HepG2 (cell line): ENCODE measurements around the gene DDX11. TPM values are rescaled to one million over a fixed set of nuclear protein-coding genes. Genes with fewer than 3 reads are reported as not detected.
"Not testable (repeated sequence)": the region's sequence is repeated elsewhere in the genome, so short reads cannot be mapped to it uniquely, and the experiment has no call there.

Experiments
- ATAC-seq: fragments of 200-7000 bp; cut with Tn5 transposase; 3 replicates; pipeline ENCODE4 v1.9.1; 2020; ENCODE audit warnings: mild to moderate bottlenecking, moderate library complexity
- BruUV-seq: library from RNA; stranded (reverse); fragments of 400-500 nt; replicated peaks from 2 replicates; lab custom pipeline; 2021; lab: Mats Ljungman, UMichigan
- CTCF ChIA-PET: fragments of 300-600 bp; formaldehyde crosslinking; extraction: SDS; loops from one replicate; lab custom pipeline; 2021; ENCODE audit warnings: low total read pairs, inconsistent platforms, low intra/inter-chr PET ratio; lab: Yijun Ruan, JAX
- POLR2A ChIA-PET: fragments of 350-600 bp; sonication (Branson Sonifier 250); formaldehyde crosslinking; loops from one replicate; lab custom pipeline; 2020; ENCODE audit warnings: antibody characterized with exemption, inconsistent platforms; lab: Yijun Ruan, JAX
- DNase-seq: peaks from one replicate; pipeline ENCODE4 v3.0.0-alpha.2; 2015; ENCODE audit warnings: low spot score
- FAIRE-seq: peaks from 3 replicates; lab custom pipeline; 2011; peaks lifted over from hg19 to GRCh38; lab: Jason Lieb, UNC
- H2AFZ ChIP-seq: one replicate; pipeline ENCODE4 v1.6.1; 2011; ENCODE audit warnings: low read length, inconsistent platforms
- H3K27ac ChIP-seq: fragments of 300-600 bp; 3 replicates; pipeline ENCODE4 v1.8.0; 2011; ENCODE audit warnings: mixed run types, mild to moderate bottlenecking, mixed read lengths, low read length, inconsistent platforms; ENCODE audit not compliant: insufficient read depth; ENCODE audit errors: extremely low read length
- H3K27me3 ChIP-seq, 2 experiments: fragments of 200-600 bp in 1 of 2; 2 replicates in 1 of 2; 3 replicates in 1 of 2; pipeline versions ENCODE4 v1.6.0 to v1.8.0; 2011; ENCODE audit warnings: low read length in 2 of 2, mild to moderate bottlenecking in 2 of 2, moderate library complexity in 2 of 2, inconsistent platforms in 1 of 2; ENCODE audit not compliant: insufficient read depth in 2 of 2, control insufficient read depth in 1 of 2
- H3K36me3 ChIP-seq, 2 experiments: fragments of 200-600 bp in 1 of 2; replicated peaks in 1 of 2; 2 replicates in 1 of 2; 3 replicates in 1 of 2; pipeline versions ENCODE4 v1.5.1 to v1.8.0; 2011; ENCODE audit warnings: low read length in 2 of 2, inconsistent platforms in 1 of 2; ENCODE audit not compliant: insufficient read depth in 2 of 2, control insufficient read depth in 1 of 2
- H3K4me1 ChIP-seq: 2 replicates; pipeline ENCODE4 v1.5.1; 2012; ENCODE audit warnings: low read length, inconsistent platforms; ENCODE audit not compliant: insufficient read depth
- H3K4me2 ChIP-seq: 2 replicates; pipeline ENCODE4 v1.6.0; 2011; ENCODE audit warnings: low read depth, low read length, inconsistent platforms
- H3K4me3 ChIP-seq, 3 experiments: fragments of 200-600 bp in 1 of 3; sonication (generic), shearing (Covaris generic) in 1 of 3; replicated peaks in 1 of 3; 2 replicates each; pipeline ENCODE4 v1.5.1; 2011 to 2016; ENCODE audit warnings: low read length in 3 of 3, inconsistent platforms in 2 of 3, low read depth in 2 of 3, mild to moderate bottlenecking in 2 of 3, control low read depth in 1 of 3, mixed read lengths in 1 of 3; ENCODE audit not compliant: insufficient read depth in 1 of 3
- H3K79me2 ChIP-seq: one replicate; pipeline ENCODE4 v1.6.1; 2011; ENCODE audit warnings: low read length, inconsistent platforms; ENCODE audit not compliant: insufficient read depth
- H3K9ac ChIP-seq: 2 replicates; pipeline ENCODE4 v1.6.0; 2011; ENCODE audit warnings: mild to moderate bottlenecking, low read depth, low read length, inconsistent platforms; ENCODE audit not compliant: insufficient read depth
- H3K9me3 ChIP-seq: 2 replicates; pipeline ENCODE4 v1.5.1; 2012; ENCODE audit warnings: mild to moderate bottlenecking, low read length
- H4K20me1 ChIP-seq: 2 replicates; pipeline ENCODE4 v1.6.0; 2011; ENCODE audit warnings: inconsistent platforms, mild to moderate bottlenecking, low read length, moderate library complexity; ENCODE audit not compliant: insufficient read depth
- ELF3 ChIP-seq: IDR thresholded peaks from 2 replicates; pipeline ENCODE4 v1.6.1; 2016; ENCODE audit warnings: missing genetic modification reagents, missing compliant biosample characterization
- PITX1 ChIP-seq: sonication (generic); formaldehyde crosslinking; IDR thresholded peaks from 2 replicates; pipeline ENCODE4 v1.5.1; 2020; ENCODE audit warnings: mild to moderate bottlenecking, missing genetic modification reagents
- RXRB ChIP-seq: IDR thresholded peaks from 2 replicates; pipeline ENCODE4 v1.6.1; 2016; ENCODE audit warnings: borderline replicate concordance, missing genetic modification reagents, missing compliant biosample characterization
- SAP130 ChIP-seq: IDR thresholded peaks from 2 replicates; pipeline ENCODE4 v1.6.1; 2016; ENCODE audit warnings: low read depth
- SOX6 ChIP-seq, 2 experiments: fragments of 450-650 bp in 1 of 2; sonication (generic) in 1 of 2; formaldehyde crosslinking in 1 of 2; IDR thresholded peaks; 2 replicates each; pipeline versions ENCODE4 v1.4.0 to v1.6.1; 2017 to 2020; ENCODE audit warnings: antibody characterized with exemption in 1 of 2, mild to moderate bottlenecking in 1 of 2, missing genetic modification reagents in 1 of 2
- STAG1 ChIP-seq: sonication (generic); formaldehyde crosslinking; IDR thresholded peaks from 2 replicates; pipeline ENCODE4 v1.4.0; 2020; ENCODE audit warnings: missing genetic modification reagents
- TP53 ChIP-seq: sonication (generic); formaldehyde crosslinking; conservative IDR thresholded peaks from 2 replicates; pipeline ENCODE4 v1.4.0; 2020; ENCODE audit warnings: missing genetic modification reagents
- XBP1 ChIP-seq: sonication (generic); formaldehyde crosslinking; IDR thresholded peaks from 2 replicates; pipeline ENCODE4 v1.5.0; 2020; ENCODE audit warnings: missing genetic modification reagents
- ZBTB7A ChIP-seq: sonication (generic); formaldehyde crosslinking; IDR thresholded peaks from 2 replicates; pipeline ENCODE4 v1.8.0; 2022; ENCODE audit warnings: mild to moderate bottlenecking, missing genetic modification reagents
- ZC3H4 ChIP-seq: sonication (generic); formaldehyde crosslinking; IDR thresholded peaks from 2 replicates; pipeline ENCODE4 v1.4.0; 2020; ENCODE audit warnings: missing genetic modification reagents, borderline replicate concordance
- ZFX ChIP-seq: sonication (generic); formaldehyde crosslinking; IDR thresholded peaks from 2 replicates; pipeline ENCODE4 v1.4.0; 2020; ENCODE audit warnings: mild to moderate bottlenecking, low read depth, missing genetic modification reagents, moderate library complexity
- ZNF441 ChIP-seq: sonication (generic); formaldehyde crosslinking; IDR thresholded peaks from 2 replicates; pipeline ENCODE4 v1.7.0; 2021; ENCODE audit warnings: missing genetic modification reagents, borderline replicate concordance
- ZNF772 ChIP-seq: sonication (generic); formaldehyde crosslinking; IDR thresholded peaks from 2 replicates; pipeline ENCODE4 v1.5.0; 2020; ENCODE audit warnings: mild to moderate bottlenecking, missing genetic modification reagents
- ZSCAN25 ChIP-seq: sonication (generic); formaldehyde crosslinking; IDR thresholded peaks from 2 replicates; pipeline ENCODE4 v1.8.0; 2022; ENCODE audit warnings: mild to moderate bottlenecking, missing genetic modification reagents
- WGBS: methylation state at CpG from one replicate; pipeline ENCODE4 v1.1.6; 2017; ENCODE audit warnings: low lambda C conversion rate; 5-methylcytosine and 5-hydroxymethylcytosine counted together
- in situ Hi-C: cut with HindIII; loops from 2 replicates; pipeline ENCODE4 v1.10.0; 2017; ENCODE audit warnings: low pct_unique_long_range_greater_than_20kb; ENCODE audit not compliant: extremely low pct_ligation_motif_present
- intact Hi-C: fragments of 100-400 bp; cut with micrococcal nuclease; formaldehyde crosslinking; loops from one replicate; pipeline ENCODE4 v1.10.0; 2022; ENCODE audit not compliant: unreplicated experiment
- polyA plus RNA-seq, 8 experiments: library from polyadenylated mRNA; depleted of rRNA in 3 of 8; stranded (reverse) in 7 of 8; unstranded in 1 of 8; fragments of >200 nt; fragmentation: Illumina TruSeq in 4 of 8; extraction: Trizol in 4 of 8; gene quantifications; 2 replicates each; pipeline versions ENCODE4 v1.2.1 to v1.2.3, GENCODE V29; 2011 to 2016; ENCODE audit warnings: low read depth in 4 of 8, missing spikeins in 1 of 8, mixed read lengths in 1 of 8; ENCODE audit not compliant: insufficient read depth in 1 of 8
- total RNA-seq, 5 experiments: library from RNA; depleted of rRNA; stranded (reverse); fragments of >200 nt; fragmentation: Illumina TruSeq; extraction: Trizol; gene quantifications; 2 replicates each; pipeline ENCODE4 v1.2.3, GENCODE V29; 2016; ENCODE audit warnings: low read depth in 1 of 5
- TF ChIP-seq, protein P1 (sequence below), 2 experiments: sonication (generic) in 1 of 2; formaldehyde crosslinking in 1 of 2; IDR thresholded peaks; 2 replicates each; pipeline versions ENCODE4 v1.4.0 to v1.6.1; 2018 to 2020; ENCODE audit warnings: missing genetic modification reagents in 2 of 2, borderline replicate concordance in 1 of 2, low read depth in 1 of 2, mild to moderate bottlenecking in 1 of 2, missing biosample characterization in 1 of 2
- TF ChIP-seq, protein P2 (sequence below): sonication (generic); IDR thresholded peaks from 2 replicates; pipeline ENCODE4 v1.6.1; 2016; ENCODE audit warnings: low read depth, borderline replicate concordance
- TF ChIP-seq, protein P3 (sequence below): sonication (generic); formaldehyde crosslinking; conservative IDR thresholded peaks from 2 replicates; pipeline ENCODE4 v1.4.0; 2020; ENCODE audit warnings: mild to moderate bottlenecking, missing genetic modification reagents, moderate library complexity

The DDX11 gene
- total and polyA plus RNA-seq, 2 of the 13 experiments (the other 11 are each of a cell fraction or from before 2014, with no cell fraction given), result 23.9 to 40.8 TPM

DNA sequence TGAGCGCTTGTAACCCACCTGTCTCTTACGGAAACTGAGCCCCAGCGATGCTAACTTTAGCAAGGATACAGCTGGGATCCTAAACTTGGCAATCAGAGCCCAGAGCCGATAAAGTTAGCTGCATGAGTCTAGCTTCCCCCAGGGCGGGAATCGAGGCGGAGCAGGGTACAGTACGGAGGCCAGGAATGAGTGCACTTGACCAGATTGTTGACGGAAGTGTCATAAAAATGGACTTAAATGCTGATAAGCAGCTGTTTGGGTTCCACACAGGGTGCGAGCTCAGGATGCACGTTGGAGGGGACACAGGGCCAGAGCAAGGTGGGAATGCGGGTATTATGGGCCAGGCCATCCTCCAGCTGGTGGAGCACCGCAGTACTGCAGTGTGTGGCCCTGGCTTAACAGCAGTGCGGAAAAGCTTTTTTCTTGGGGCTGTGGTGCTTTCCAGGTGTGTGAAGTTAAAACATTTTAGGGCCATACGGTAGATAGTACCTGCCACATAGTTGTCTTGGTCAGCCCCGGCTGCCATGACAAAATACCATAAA lies 744 bp downstream of the DDX11 start:
- H4K20me1 ChIP-seq; DNase-seq; H3K9me3 ChIP-seq; FAIRE-seq; intact Hi-C loops; H3K27me3 ChIP-seq; POLR2A ChIA-PET; CTCF ChIA-PET; H3K36me3 ChIP-seq; BruUV-seq; in situ Hi-C loops; TF ChIP-seq SOX6 (IDR thresholded peaks at IDR 0.05): not testable (repeated sequence)
- WGBS, result 0% methylated on average over 8 of the region's 16 CpGs
- Histone ChIP-seq H3K9ac (peak overlapping the region; percentile 78), H3K27ac (peak overlapping the region; percentile 82), H3K4me3 (peak overlapping the region; percentile 58 to 71 (median 63); a peak in 5 of 6 replicates), H3K4me2 (peak overlapping the region; percentile 87), H2AFZ (peak overlapping the region; percentile 61), H3K79me2 (peaks cover 19% of the 10 kb centered on the region), H3K4me1 (peaks cover 22% of the 10 kb centered on the region)
- ATAC-seq, result peak; percentile 87
- TF ChIP-seq ELF3 (CRISPR knock-in tag) (0 out of 2 replicates have a peak, but pooled peaks have one; percentile 6), ZC3H4 (CRISPR knock-in tag) (peak; percentile 36; the same call in 1 of the 2 replicates), XBP1 (0 out of 2 replicates have a peak, but pooled peaks have one; percentile 3), ZNF772 (CRISPR knock-in tag) (0 out of 2 replicates have a peak, but pooled peaks have one; percentile 46), ZBTB7A (CRISPR knock-in tag) (0 out of 2 replicates have a peak, but pooled peaks have one; percentile 46), PITX1 (0 out of 2 replicates have a peak, but pooled peaks have one; percentile 6), STAG1 (CRISPR knock-in tag) (0 out of 2 replicates have a peak, but pooled peaks have one; percentile 5), SOX6 (CRISPR knock-in tag; IDR thresholded peaks at IDR 0.05) (peak; percentile 26; the same call in 1 of the 2 replicates), SAP130 (CRISPR knock-in tag) (peak; percentile 14), ZSCAN25 (0 out of 2 replicates have a peak, but pooled peaks have one; percentile 6), RXRB (0 out of 2 replicates have a peak, but pooled peaks have one; percentile 2), TP53 (peak; percentile 8; the same call in 1 of the 2 replicates), ZFX (CRISPR knock-in tag) (peak; percentile 71; the same call in 1 of the 2 replicates), ZNF441 (CRISPR knock-in tag) (0 out of 2 replicates have a peak, but pooled peaks have one; percentile 36)
- TF ChIP-seq, protein P1, sequence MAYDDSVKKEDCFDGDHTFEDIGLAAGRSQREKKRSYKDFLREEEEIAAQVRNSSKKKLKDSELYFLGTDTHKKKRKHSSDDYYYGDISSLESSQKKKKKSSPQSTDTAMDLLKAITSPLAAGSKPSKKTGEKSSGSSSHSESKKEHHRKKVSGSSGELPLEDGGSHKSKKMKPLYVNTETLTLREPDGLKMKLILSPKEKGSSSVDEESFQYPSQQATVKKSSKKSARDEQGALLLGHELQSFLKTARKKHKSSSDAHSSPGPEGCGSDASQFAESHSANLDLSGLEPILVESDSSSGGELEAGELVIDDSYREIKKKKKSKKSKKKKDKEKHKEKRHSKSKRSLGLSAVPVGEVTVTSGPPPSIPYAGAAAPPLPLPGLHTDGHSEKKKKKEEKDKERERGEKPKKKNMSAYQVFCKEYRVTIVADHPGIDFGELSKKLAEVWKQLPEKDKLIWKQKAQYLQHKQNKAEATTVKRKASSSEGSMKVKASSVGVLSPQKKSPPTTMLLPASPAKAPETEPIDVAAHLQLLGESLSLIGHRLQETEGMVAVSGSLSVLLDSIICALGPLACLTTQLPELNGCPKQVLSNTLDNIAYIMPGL (CRISPR knock-in tag; IDR thresholded peaks at IDR 0.05; ENCODE audit: borderline replicate concordance in 1 of 2, low read depth in 1 of 2), result peak in 1 of 2 experiments; percentile 6; a peak in 1 of 4 replicates
- TF ChIP-seq, protein P2, sequence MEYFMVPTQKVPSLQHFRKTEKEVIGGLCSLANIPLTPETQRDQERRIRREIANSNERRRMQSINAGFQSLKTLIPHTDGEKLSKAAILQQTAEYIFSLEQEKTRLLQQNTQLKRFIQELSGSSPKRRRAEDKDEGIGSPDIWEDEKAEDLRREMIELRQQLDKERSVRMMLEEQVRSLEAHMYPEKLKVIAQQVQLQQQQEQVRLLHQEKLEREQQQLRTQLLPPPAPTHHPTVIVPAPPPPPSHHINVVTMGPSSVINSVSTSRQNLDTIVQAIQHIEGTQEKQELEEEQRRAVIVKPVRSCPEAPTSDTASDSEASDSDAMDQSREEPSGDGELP, result peak; percentile 43; the same call in 1 of the 2 replicates
- TF ChIP-seq, protein P3, sequence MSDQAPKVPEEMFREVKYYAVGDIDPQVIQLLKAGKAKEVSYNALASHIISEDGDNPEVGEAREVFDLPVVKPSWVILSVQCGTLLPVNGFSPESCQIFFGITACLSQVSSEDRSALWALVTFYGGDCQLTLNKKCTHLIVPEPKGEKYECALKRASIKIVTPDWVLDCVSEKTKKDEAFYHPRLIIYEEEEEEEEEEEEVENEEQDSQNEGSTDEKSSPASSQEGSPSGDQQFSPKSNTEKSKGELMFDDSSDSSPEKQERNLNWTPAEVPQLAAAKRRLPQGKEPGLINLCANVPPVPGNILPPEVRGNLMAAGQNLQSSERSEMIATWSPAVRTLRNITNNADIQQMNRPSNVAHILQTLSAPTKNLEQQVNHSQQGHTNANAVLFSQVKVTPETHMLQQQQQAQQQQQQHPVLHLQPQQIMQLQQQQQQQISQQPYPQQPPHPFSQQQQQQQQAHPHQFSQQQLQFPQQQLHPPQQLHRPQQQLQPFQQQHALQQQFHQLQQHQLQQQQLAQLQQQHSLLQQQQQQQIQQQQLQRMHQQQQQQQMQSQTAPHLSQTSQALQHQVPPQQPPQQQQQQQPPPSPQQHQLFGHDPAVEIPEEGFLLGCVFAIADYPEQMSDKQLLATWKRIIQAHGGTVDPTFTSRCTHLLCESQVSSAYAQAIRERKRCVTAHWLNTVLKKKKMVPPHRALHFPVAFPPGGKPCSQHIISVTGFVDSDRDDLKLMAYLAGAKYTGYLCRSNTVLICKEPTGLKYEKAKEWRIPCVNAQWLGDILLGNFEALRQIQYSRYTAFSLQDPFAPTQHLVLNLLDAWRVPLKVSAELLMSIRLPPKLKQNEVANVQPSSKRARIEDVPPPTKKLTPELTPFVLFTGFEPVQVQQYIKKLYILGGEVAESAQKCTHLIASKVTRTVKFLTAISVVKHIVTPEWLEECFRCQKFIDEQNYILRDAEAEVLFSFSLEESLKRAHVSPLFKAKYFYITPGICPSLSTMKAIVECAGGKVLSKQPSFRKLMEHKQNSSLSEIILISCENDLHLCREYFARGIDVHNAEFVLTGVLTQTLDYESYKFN (CRISPR knock-in tag), result 0 out of 2 replicates have a peak, but pooled peaks have one; percentile 3
